NOMO-1 (cell line): Measurements from ENCODE around the gene HPGD.

Experiments used
- DNase-seq, 2 experiments: peaks; one replicate each; lab custom pipeline; 2025; ENCODE audit not compliant: unreplicated experiment in 2 of 2; lab: John Stamatoyannopoulos, UW

The HPGD gene

DNA sequence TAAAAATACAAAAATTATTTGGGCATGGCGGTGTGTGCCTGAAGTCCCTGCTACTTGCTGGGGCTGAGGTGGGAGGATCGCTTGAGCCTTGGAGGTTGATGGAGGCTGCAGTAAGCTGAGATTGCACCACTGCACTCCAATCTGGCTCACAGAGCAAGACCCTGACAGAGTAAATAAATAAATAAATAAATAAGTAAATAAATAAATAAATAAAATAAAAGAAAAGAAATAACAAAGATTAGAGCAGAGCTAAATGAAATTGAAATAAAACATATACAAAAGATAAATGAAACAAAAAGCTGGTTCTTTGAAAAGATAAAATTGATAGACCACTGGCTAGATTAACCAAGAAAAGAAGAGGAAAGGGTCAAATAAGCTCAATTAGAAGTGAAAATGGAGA is 43.1 kb downstream of the HPGD start:
- no peak for DNase-seq

DNA sequence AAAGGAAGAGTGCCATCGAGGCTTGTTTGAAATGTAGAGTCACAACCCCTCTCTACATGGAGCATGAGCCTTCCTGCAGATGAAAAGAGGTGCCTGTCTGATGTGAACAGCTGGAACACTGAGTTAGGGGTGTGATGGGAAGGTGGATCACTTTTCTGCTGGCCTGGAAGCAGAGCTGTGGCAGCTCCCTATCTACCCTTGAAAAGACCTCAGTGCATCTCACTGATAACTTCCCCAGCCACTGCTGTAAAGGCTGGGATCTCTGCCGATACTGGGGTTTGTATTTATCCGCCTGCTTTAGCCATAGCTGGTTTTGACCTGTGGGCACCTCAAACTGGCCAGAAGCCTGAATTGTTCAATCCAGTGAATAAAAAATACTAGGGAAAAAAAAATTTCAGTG is 46.8 kb downstream of the HPGD start:
- DNase-seq: no peak

DNA sequence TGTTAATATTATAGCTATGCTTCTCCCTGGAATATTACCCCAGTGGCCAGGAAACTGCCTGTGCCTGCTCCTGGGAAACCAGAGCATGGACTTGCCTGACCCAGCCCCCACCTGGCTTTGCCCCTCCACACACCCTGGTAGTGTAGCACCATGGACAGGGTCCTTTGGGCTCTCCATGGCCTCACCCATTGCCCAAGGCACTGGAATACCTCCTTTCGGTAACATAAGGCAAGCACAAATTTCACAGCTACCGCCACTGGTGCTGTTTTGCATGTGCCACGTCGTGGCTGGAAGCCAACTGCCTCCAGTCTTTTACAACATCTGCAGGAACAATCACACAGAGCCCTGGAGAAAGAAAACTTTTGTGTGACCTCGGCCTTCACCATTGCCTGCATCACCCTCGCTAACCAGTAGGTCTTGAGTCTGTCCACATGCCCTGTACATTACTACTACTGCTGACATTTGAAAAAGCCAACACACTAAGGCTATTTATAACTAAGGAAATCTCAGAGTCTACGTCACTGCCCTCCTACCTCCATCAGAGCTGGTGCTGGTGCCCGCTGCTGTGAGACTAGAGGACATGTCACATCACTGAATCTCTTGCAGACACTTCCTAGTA is 47.7 kb downstream of the HPGD start:
- DNase-seq: no peak

DNA sequence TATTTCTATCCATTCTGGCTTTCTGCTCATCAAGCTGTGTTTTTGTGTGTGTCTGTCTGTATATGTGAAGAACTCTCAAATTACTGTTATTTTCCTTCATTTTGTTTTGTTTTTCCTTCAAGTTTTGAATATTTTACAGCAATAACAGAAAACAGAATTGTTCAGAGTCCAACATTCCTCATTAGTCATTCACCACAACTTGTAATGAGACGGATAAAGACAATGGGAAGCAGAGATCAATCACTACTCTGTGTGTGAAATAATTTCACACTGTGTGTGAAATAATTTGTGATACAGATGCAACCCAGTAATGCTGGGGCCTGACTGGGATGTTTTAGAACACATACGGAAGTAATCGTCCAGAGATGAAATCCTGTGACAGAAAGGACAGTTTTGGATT is 55.2 kb downstream of the HPGD start:
- no peak for DNase-seq

DNA sequence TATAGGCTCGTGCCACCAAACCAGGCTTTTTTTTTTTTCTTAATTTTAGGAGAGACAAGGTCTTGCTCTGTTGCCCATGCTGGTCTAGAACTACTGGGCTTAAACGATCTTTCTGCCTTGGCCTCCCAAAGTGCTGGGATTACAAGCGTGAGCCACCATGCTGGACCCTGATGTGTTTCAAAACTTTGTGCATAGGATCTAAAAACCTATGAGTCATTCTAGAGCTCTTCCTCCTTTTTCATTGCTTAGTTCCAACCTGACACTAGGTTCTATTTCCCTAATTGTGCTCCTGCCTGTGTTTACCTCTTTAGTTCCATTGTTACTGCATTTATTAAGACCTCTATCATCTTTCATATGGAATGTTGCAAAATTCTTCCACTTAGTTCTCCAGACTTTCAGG is 57.3 kb downstream of the HPGD start:
- DNase-seq: peak; percentile 69 to 78

DNA sequence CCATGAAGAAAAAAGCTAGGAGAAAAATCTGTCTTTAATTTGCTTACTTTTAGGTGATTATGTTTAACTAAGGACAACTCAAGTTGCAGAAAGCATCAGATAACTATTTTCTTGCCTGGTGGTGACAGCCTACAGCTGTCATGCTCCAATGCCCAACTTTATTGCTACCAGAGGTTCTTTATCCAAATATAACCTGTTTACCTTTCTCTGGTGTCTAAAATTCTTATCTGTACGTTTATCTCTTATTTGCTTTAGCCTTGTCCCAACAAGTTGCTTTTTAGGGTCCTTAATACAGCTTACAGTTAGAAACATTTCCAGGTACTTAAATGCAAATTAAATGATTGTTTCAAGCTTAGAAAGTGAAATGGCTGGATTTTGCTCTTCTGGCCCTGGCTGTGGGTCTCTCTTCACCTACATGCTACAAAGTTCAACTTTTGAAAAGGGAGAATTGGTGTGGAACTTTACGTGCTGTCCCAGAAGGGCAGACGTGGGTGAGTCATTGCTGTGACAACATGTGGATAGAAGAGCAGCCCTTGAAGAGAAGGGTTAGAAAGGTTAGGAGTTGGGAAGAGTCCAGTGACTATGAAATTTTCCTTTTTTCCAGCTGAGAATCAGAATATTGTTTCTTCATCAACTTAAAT is 60.7 kb downstream of the HPGD start:
- DNase-seq: no peak

DNA sequence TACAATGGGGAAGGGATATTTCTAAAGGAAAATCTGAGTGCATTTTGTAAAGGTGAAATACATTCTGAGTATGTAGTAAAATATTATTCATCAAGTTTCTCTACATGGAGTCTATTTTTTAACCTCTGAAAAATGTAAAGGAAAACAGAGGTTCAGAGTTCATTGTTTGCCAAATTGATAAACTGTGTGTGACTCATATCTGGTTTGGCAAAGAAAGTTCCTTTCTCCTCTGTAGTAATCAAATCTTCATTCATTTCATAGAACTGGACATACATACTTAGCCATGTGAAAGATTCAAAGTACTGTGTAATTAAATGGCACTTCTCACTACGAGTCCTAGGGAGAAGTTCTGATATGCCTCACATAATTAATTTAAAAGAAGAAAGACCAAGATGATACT is 61.6 kb downstream of the HPGD start:
- no peak for DNase-seq

DNA sequence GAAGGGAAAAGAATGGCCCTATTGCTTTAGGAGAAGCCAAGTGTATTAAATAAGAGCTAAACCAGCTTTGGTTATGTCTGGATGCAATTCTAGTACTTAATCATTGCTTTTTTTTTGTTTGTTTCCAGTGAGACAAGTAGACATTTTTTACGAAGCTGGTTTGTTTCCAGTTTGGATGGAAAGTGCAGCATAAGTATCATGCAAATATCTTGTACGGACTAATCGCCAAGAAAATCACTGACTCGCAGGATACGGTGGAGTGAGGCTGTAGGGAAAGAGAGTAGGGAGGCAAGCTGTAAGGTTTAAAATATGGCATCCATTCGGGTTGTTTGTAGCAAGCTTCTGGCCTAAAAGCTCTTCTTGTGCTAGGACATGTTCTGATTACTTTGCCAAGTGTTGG is 64.8 kb downstream of the HPGD start:
- DNase-seq: no peak

DNA sequence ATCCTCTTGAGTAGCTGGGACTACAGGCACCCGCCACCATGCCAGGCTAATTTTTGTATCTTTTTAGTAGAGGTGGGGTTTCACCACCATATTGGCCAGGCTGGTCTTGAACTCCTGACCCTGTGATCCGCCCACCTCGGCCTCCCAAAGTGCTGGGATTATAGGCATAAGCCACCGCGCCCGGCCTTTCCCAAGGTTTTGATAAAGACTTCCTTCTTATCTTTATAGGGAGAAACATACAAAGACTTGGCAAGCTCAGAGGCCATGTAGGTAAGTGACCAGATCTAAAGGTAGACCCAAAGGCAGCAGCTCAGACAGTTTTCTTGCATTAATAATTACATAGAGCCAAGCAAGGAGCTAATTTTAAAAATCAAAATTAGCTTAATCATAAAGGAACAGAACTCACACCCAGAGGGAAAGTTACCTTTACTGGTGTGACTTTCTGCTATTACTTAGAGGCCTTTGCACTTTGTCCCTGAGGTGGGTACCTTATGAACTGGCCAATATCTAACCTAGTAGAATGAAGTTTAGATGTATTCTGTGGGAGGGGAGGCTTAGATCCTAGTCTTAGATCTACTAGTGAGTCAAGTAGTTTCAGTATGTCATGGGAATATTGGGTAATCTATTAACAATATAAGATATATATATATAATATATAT is 67.3 kb downstream of the HPGD start:
- no peak for DNase-seq

DNA sequence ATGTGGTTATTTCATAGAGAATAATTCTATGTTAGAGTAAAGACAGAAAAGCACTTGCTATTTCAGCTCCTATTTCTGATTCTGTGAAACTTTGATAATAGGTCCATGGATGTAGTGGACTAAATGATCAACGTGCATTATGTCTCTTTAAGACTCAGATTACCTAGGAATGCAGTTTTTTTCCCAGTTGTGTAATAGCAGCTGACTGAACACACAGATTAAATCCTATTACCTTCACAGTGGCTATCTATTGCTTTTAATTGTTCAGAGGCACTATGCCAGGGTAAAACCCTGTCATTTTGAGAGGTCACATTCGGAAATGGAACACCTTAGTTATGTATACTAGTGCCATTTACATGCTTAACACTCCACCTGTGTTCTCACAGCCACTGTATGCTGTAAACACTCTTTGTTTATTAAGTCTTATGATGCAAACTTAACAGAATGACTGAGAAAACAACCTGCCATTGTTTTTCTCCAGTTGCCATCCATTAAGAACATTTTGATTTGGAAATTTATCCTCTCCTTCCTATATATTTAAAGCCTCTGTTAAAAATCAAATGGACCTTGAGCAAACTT is 70.5 kb downstream of the HPGD start:
- DNase-seq: no peak

DNA sequence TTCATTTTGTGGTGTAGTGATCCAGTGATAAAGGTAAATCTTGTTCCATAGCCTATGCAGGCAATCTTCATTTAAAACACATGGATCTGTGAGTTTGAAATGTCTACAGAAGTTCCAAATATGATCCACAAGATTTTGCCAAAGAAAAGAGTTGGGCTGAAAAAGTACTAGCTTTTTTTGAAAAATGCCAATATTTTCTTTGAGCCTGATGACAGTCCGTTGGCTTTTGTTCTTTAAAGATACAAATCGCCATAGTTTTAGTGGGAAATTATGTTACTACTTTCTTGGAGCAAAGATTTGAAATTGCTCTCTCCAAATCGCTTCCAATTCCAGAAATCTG is 71.5 kb downstream of the HPGD start:
- no peak for DNase-seq

DNA sequence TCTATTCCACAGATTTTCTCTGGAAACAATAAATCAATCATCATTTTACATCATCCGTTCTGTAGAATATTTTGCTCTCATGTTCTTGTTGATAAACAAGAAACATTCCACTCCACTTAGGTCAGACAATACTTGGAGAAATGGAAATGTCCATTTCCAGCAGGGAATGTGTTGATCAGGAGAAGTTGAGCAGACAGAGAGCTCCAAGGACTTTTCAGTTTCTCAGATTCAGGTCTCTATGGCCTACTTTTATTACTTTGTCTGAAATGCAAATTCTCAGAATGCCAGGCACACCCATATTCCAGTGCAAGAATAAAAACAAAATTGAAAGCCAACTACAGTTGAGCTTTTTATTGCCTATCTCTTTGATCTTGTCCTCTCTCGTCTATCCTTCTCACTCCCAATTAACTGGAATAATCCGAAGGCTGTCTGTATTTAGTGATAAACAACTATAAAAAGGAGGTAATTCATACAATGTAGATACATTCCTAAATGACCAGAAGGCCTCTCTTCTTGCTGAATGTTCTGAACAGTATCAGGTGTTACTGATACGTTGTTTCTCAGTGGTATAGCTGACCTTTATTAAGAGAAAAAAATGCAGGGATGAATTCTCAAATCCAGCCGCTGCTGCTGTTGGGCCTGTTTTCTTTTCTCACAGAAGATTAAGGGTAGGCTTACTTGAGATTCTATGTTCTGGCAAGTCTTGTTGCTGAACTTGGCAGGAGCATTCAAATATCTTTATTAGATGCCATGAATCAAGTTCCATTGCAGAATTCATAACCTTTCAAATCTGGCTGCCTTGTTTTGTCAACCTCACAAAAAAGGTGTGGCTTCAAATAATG is 72.1 kb downstream of the HPGD start:
- DNase-seq: no peak

DNA sequence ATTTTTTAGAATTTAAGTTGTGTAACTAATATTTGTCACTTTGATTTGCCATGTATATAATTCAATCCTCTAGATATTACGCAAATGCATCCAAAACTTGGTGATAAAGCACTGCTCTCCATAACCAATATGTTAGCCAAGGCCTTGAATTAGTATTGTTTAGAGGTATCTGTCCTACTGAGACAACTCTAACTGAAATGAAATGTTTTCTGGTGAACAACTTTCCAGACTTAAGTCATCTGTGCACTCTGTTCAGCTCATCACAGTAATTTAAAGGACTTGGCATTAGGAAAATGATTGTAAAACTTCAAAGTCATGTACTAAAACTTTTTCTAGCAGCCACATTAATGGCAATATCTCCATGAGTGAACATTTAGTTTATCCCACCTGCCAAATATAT is 73.1 kb downstream of the HPGD start:
- DNase-seq: no peak

DNA sequence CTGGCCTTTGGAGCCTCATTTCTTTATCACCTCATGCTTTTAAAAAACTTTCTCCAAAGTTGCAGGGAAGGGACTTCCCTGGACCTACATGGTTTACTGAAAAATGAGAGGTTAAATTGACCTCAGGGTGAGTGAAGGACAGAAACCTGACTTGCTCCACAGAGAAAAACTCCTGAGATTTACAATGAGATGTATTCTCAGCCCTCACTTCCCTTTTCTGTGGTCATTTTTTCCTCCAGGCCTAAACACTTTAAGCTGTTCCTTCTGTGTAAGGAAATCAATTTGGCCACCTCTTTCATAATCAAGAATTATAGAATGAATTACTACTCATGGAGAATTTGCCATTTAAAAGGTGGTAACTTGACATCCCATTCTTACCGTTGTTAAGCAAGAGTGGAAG is 77.9 kb downstream of the HPGD start:
- peak; percentile 91 to 95 for DNase-seq
